ENCODE data around the gene SLC7A14.

GRCh38 chr3:170614214-170614966 is 28.5 kb upstream of the SLC7A14 start:
- no peak for TF ChIP-seq EZH2phosphoT487 (IDR thresholded peaks at IDR 0.05; ENCODE audit: insufficient read depth, low read depth)
- no peak for TF ChIP-seq EZH2 (IDR thresholded peaks at IDR 0.05; ENCODE audit: insufficient read depth, poor library complexity, severe bottlenecking)

Data from GM23248 (cell line).